Body of pancreas (tissue), 4 donors: Measurements from ENCODE around the gene GID8.

Source experiments
- CTCF ChIP-seq, 7 experiments: fragments of 450-650 bp in 4 of 7; fragments of 200-600 bp in 3 of 7; sonication (generic) in 3 of 7; IDR thresholded peaks; one replicate each; pipeline ENCODE4 v1.5.1; 2016 to 2019; ENCODE audit warnings: antibody characterized with exemption in 7 of 7
- POLR2A ChIP-seq, 3 donors: fragments of 450-650 bp; IDR thresholded peaks; one replicate each; pipeline ENCODE4 v1.6.1; 2016; ENCODE audit warnings: antibody characterized with exemption in 3 of 3, mild to moderate bottlenecking in 2 of 3

DNA sequence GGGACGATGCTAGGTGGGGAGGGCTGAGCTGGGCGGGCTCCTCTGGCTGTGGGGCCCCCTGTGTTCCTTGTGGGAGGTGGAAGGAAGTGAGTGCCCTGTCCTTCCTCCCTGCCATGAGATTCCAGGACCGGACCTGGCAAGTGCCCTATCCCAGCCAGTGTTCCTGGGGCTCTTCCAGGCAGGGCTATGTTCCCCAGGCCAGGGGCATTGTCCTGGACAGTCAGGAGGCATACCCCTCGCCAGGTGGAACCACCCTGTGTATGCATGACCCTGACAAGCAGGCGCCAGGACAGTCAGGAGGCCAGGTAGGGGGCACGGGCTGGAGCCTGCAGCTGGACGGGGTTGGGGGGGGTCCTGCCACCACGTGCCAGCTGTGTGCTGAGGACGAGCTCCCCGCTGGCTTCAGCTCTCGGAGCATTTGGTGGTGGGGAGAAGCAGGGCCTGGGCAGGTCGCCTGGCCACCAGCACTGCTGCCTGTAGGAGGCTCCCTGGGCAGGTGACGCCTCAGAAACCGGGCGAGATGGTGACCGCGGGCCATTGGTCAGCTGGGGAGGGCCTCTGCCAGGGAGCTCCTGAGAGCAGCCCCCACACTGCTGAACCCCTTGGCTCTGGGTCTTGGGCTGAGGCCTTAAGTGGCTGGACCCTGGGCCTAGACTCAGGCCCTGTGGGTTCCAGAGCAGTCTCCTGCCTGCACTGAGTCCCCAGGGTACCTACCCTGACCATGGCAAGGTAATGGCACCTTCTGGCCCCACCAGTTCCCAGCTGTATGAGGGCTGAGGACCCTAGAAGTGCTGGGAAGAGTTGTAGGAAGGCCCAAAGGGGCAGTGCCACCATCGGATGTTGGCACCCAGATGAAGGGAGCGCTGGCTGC lies 15.3 kb downstream of the GID8 start:
- TF ChIP-seq CTCF (IDR thresholded peaks at IDR 0.05) = no peak
- TF ChIP-seq POLR2A (IDR thresholded peaks at IDR 0.05) = no peak
